HepG2 (cell line): Measurements from ENCODE around the gene IFNE. TPM values are rescaled to one million over a fixed set of nuclear protein-coding genes. Genes with fewer than 3 reads are reported as not detected.

Experiments
- ATAC-seq: fragments of 200-7000 bp; cut with Tn5 transposase; 3 replicates; pipeline ENCODE4 v1.9.1; 2020; ENCODE audit warnings: mild to moderate bottlenecking, moderate library complexity
- BruUV-seq: library from RNA; stranded (reverse); fragments of 400-500 nt; replicated peaks from 2 replicates; lab custom pipeline; 2021; lab: Mats Ljungman, UMichigan
- CTCF ChIA-PET: fragments of 300-600 bp; formaldehyde crosslinking; extraction: SDS; loops from one replicate; lab custom pipeline; 2021; ENCODE audit warnings: low total read pairs, inconsistent platforms, low intra/inter-chr PET ratio; lab: Yijun Ruan, JAX
- POLR2A ChIA-PET: fragments of 350-600 bp; sonication (Branson Sonifier 250); formaldehyde crosslinking; loops from one replicate; lab custom pipeline; 2020; ENCODE audit warnings: antibody characterized with exemption, inconsistent platforms; lab: Yijun Ruan, JAX
- DNase-seq: peaks from one replicate; pipeline ENCODE4 v3.0.0-alpha.2; 2015; ENCODE audit warnings: low spot score
- FAIRE-seq: peaks from 3 replicates; lab custom pipeline; 2011; peaks lifted over from hg19 to GRCh38; lab: Jason Lieb, UNC
- H2AFZ ChIP-seq: one replicate; pipeline ENCODE4 v1.6.1; 2011; ENCODE audit warnings: low read length, inconsistent platforms
- H3K27ac ChIP-seq: fragments of 300-600 bp; 3 replicates; pipeline ENCODE4 v1.8.0; 2011; ENCODE audit warnings: mixed run types, mild to moderate bottlenecking, mixed read lengths, low read length, inconsistent platforms; ENCODE audit not compliant: insufficient read depth; ENCODE audit errors: extremely low read length
- H3K27me3 ChIP-seq, 2 experiments: fragments of 200-600 bp in 1 of 2; 2 replicates in 1 of 2; 3 replicates in 1 of 2; pipeline versions ENCODE4 v1.6.0 to v1.8.0; 2011; ENCODE audit warnings: low read length in 2 of 2, mild to moderate bottlenecking in 2 of 2, moderate library complexity in 2 of 2, inconsistent platforms in 1 of 2; ENCODE audit not compliant: insufficient read depth in 2 of 2, control insufficient read depth in 1 of 2
- H3K36me3 ChIP-seq, 2 experiments: fragments of 200-600 bp in 1 of 2; replicated peaks in 1 of 2; 2 replicates in 1 of 2; 3 replicates in 1 of 2; pipeline versions ENCODE4 v1.5.1 to v1.8.0; 2011; ENCODE audit warnings: low read length in 2 of 2, inconsistent platforms in 1 of 2; ENCODE audit not compliant: insufficient read depth in 2 of 2, control insufficient read depth in 1 of 2
- H3K4me1 ChIP-seq: 2 replicates; pipeline ENCODE4 v1.5.1; 2012; ENCODE audit warnings: low read length, inconsistent platforms; ENCODE audit not compliant: insufficient read depth
- H3K4me2 ChIP-seq: 2 replicates; pipeline ENCODE4 v1.6.0; 2011; ENCODE audit warnings: low read depth, low read length, inconsistent platforms
- H3K4me3 ChIP-seq, 3 experiments: fragments of 200-600 bp in 1 of 3; sonication (generic), shearing (Covaris generic) in 1 of 3; replicated peaks in 1 of 3; 2 replicates each; pipeline ENCODE4 v1.5.1; 2011 to 2016; ENCODE audit warnings: low read length in 3 of 3, inconsistent platforms in 2 of 3, low read depth in 2 of 3, mild to moderate bottlenecking in 2 of 3, control low read depth in 1 of 3, mixed read lengths in 1 of 3; ENCODE audit not compliant: insufficient read depth in 1 of 3
- H3K79me2 ChIP-seq: one replicate; pipeline ENCODE4 v1.6.1; 2011; ENCODE audit warnings: low read length, inconsistent platforms; ENCODE audit not compliant: insufficient read depth
- H3K9ac ChIP-seq: 2 replicates; pipeline ENCODE4 v1.6.0; 2011; ENCODE audit warnings: mild to moderate bottlenecking, low read depth, low read length, inconsistent platforms; ENCODE audit not compliant: insufficient read depth
- H3K9me3 ChIP-seq: 2 replicates; pipeline ENCODE4 v1.5.1; 2012; ENCODE audit warnings: mild to moderate bottlenecking, low read length
- H4K20me1 ChIP-seq: 2 replicates; pipeline ENCODE4 v1.6.0; 2011; ENCODE audit warnings: inconsistent platforms, mild to moderate bottlenecking, low read length, moderate library complexity; ENCODE audit not compliant: insufficient read depth
- DR1 ChIP-seq: sonication (generic); formaldehyde crosslinking; IDR thresholded peaks from 2 replicates; pipeline ENCODE4 v1.8.0; 2021; ENCODE audit warnings: mild to moderate bottlenecking, missing genetic modification reagents, inconsistent platforms
- KMT2B ChIP-seq: IDR thresholded peaks from 2 replicates; pipeline ENCODE4 v1.6.1; 2016; ENCODE audit warnings: missing genetic modification reagents, missing compliant biosample characterization
- NCOA2 ChIP-seq: sonication (generic); formaldehyde crosslinking; IDR thresholded peaks from 2 replicates; pipeline ENCODE4 v1.8.0; 2022; ENCODE audit warnings: inconsistent platforms
- SETDB1 ChIP-seq: sonication (generic); formaldehyde crosslinking; IDR thresholded peaks from 2 replicates; pipeline ENCODE4 v1.5.1; 2020; ENCODE audit warnings: missing genetic modification reagents, mild to moderate bottlenecking, borderline replicate concordance
- SRSF9 ChIP-seq: fragments of 200-400 bp; formaldehyde crosslinking; IDR thresholded peaks from 2 replicates; pipeline ENCODE4 v1.6.1; 2018; ENCODE audit warnings: borderline replicate concordance, mild to moderate bottlenecking, low read depth, low read length; ENCODE audit not compliant: insufficient read depth, poor library complexity, severe bottlenecking
- THYN1 ChIP-seq: sonication (generic); formaldehyde crosslinking; IDR thresholded peaks from 2 replicates; pipeline ENCODE4 v1.8.1; 2023; ENCODE audit warnings: low read depth, mild to moderate bottlenecking, moderate library complexity, missing genetic modification reagents, borderline replicate concordance
- YEATS4 ChIP-seq: sonication (generic); formaldehyde crosslinking; IDR thresholded peaks from 2 replicates; pipeline ENCODE4 v1.4.0; 2020; ENCODE audit warnings: missing genetic modification reagents, borderline replicate concordance
- ZHX1 ChIP-seq: sonication (generic); formaldehyde crosslinking; IDR thresholded peaks from 2 replicates; pipeline ENCODE4 v1.8.1; 2022; ENCODE audit warnings: low read depth, mild to moderate bottlenecking, missing genetic modification reagents
- ZNF572 ChIP-seq: sonication (generic); formaldehyde crosslinking; IDR thresholded peaks from 2 replicates; pipeline ENCODE4 v1.5.1; 2020; ENCODE audit warnings: mild to moderate bottlenecking, missing genetic modification reagents
- ZNF607 ChIP-seq: sonication (generic); formaldehyde crosslinking; IDR thresholded peaks from 2 replicates; pipeline ENCODE4 v1.5.1; 2020; ENCODE audit warnings: missing genetic modification reagents, mild to moderate bottlenecking, borderline replicate concordance
- ZNF703 ChIP-seq: sonication (generic); formaldehyde crosslinking; IDR thresholded peaks from 2 replicates; pipeline ENCODE4 v1.5.1; 2020; ENCODE audit warnings: missing genetic modification reagents, mild to moderate bottlenecking, moderate library complexity, borderline replicate concordance
- WGBS: methylation state at CpG from one replicate; pipeline ENCODE4 v1.1.6; 2017; ENCODE audit warnings: low lambda C conversion rate; 5-methylcytosine and 5-hydroxymethylcytosine counted together
- in situ Hi-C: cut with HindIII; loops from 2 replicates; pipeline ENCODE4 v1.10.0; 2017; ENCODE audit warnings: low pct_unique_long_range_greater_than_20kb; ENCODE audit not compliant: extremely low pct_ligation_motif_present
- intact Hi-C: fragments of 100-400 bp; cut with micrococcal nuclease; formaldehyde crosslinking; loops from one replicate; pipeline ENCODE4 v1.10.0; 2022; ENCODE audit not compliant: unreplicated experiment
- polyA plus RNA-seq, 8 experiments: library from polyadenylated mRNA; depleted of rRNA in 3 of 8; stranded (reverse) in 7 of 8; unstranded in 1 of 8; fragments of >200 nt; fragmentation: Illumina TruSeq in 4 of 8; extraction: Trizol in 4 of 8; gene quantifications; 2 replicates each; pipeline versions ENCODE4 v1.2.1 to v1.2.3, GENCODE V29; 2011 to 2016; ENCODE audit warnings: low read depth in 4 of 8, missing spikeins in 1 of 8, mixed read lengths in 1 of 8; ENCODE audit not compliant: insufficient read depth in 1 of 8
- total RNA-seq, 5 experiments: library from RNA; depleted of rRNA; stranded (reverse); fragments of >200 nt; fragmentation: Illumina TruSeq; extraction: Trizol; gene quantifications; 2 replicates each; pipeline ENCODE4 v1.2.3, GENCODE V29; 2016; ENCODE audit warnings: low read depth in 1 of 5
- TF ChIP-seq, protein P1 (sequence below): sonication (generic); formaldehyde crosslinking; IDR thresholded peaks from 2 replicates; pipeline ENCODE4 v1.5.0; 2020; ENCODE audit warnings: mild to moderate bottlenecking, missing genetic modification reagents

The IFNE gene
- total and polyA plus RNA-seq, 2 of the 13 experiments (the other 11 are each of a cell fraction or from before 2014, with no cell fraction given), result not detected

GRCh38 chr9:21505425-21506179, 23.5 kb upstream of the IFNE start:
- Histone ChIP-seq H3K4me3 (no peak overlapping the region), H3K79me2 (no peaks in the 10 kb centered on the region), H3K27me3 (no peaks in the 10 kb centered on the region), H3K9me3 (no peaks in the 10 kb centered on the region), H2AFZ (no peak overlapping the region), H3K9ac (no peak overlapping the region), H4K20me1 (no peaks in the 10 kb centered on the region), H3K27ac (no peak overlapping the region), H3K4me2 (no peak overlapping the region), H3K4me1 (no peaks in the 10 kb centered on the region), H3K36me3 (no peaks in the 10 kb centered on the region)
- DNase-seq, result no peak
- intact Hi-C loops (no loop called here), in situ Hi-C loops (no loop called here)
- 28% methylated on average over 10 of the region's 10 CpGs for WGBS
- no peak for ATAC-seq
- ChIA-PET POLR2A (no interaction called here), CTCF (no interaction called here)
- no peak for TF ChIP-seq NCOA2 (CRISPR knock-in tag)
- no peak for FAIRE-seq
- BruUV-seq, result no TSS peak

GRCh38 chr9:21504894-21505293, 22.8 kb upstream of the IFNE start:
- Histone ChIP-seq H3K9ac (no peak overlapping the region), H3K9me3 (no peaks in the 10 kb centered on the region), H3K4me3 (no peak overlapping the region), H3K36me3 (no peaks in the 10 kb centered on the region), H2AFZ (no peak overlapping the region), H4K20me1 (no peaks in the 10 kb centered on the region), H3K4me1 (no peaks in the 10 kb centered on the region), H3K4me2 (no peak overlapping the region), H3K79me2 (no peaks in the 10 kb centered on the region), H3K27ac (no peak overlapping the region), H3K27me3 (no peaks in the 10 kb centered on the region)
- POLR2A ChIA-PET, result no interaction called here
- intact Hi-C loops, result no loop called here
- no peak for DNase-seq
- in situ Hi-C loops, result no loop called here
- BruUV-seq, result no TSS peak
- CTCF ChIA-PET, result no interaction called here
- FAIRE-seq, result no peak
- ATAC-seq, result no peak
- TF ChIP-seq ZNF607 (CRISPR knock-in tag), result no peak
- no peak for TF ChIP-seq ZHX1 (CRISPR knock-in tag)
- no peak for TF ChIP-seq DR1 (CRISPR knock-in tag)
- TF ChIP-seq SETDB1, result no peak
- no peak for TF ChIP-seq THYN1
- TF ChIP-seq, protein P1, sequence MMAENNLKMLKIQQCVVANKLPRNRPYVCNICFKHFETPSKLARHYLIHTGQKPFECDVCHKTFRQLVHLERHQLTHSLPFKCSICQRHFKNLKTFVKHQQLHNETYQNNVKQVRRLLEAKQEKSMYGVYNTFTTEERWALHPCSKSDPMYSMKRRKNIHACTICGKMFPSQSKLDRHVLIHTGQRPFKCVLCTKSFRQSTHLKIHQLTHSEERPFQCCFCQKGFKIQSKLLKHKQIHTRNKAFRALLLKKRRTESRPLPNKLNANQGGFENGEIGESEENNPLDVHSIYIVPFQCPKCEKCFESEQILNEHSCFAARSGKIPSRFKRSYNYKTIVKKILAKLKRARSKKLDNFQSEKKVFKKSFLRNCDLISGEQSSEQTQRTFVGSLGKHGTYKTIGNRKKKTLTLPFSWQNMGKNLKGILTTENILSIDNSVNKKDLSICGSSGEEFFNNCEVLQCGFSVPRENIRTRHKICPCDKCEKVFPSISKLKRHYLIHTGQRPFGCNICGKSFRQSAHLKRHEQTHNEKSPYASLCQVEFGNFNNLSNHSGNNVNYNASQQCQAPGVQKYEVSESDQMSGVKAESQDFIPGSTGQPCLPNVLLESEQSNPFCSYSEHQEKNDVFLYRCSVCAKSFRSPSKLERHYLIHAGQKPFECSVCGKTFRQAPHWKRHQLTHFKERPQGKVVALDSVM (CRISPR knock-in tag), result no peak
- TF ChIP-seq ZNF572 (CRISPR knock-in tag), result no peak
- TF ChIP-seq SRSF9, result no peak
- no peak for TF ChIP-seq KMT2B (CRISPR knock-in tag)
- TF ChIP-seq ZNF703, result no peak
- no peak for TF ChIP-seq YEATS4 (CRISPR knock-in tag)
